CD4-positive, alpha-beta T cell treated with Interleukin-10 for 1 hour (primary cell): ENCODE data around the gene MGAM2.

Experiments
- DNase-seq: peaks from one replicate; pipeline ENCODE4 v3.0.0-alpha.2; 2020

MGAM2 gene

GRCh38 chr7:142123184-142123583 lies 11.7 kb downstream of the MGAM2 start:
- DNase-seq, result no peak

GRCh38 chr7:142125256-142125955 lies 13.9 kb downstream of the MGAM2 start:
- DNase-seq, result no peak

- DNase-seq, result no peak
Measured at GRCh38 chr7:142130267-142130666, 18.7 kb downstream of the MGAM2 start.

GRCh38 chr7:142131439-142132185 lies 20.1 kb downstream of the MGAM2 start:
- no peak for DNase-seq

- DNase-seq, result no peak
Measured at GRCh38 chr7:142133731-142134148, 22.2 kb downstream of the MGAM2 start.

GRCh38 chr7:142134909-142135308 lies 23.4 kb downstream of the MGAM2 start:
- no peak for DNase-seq

- DNase-seq, result no peak
Measured at GRCh38 chr7:142138996-142139395, 27.5 kb downstream of the MGAM2 start.

- no peak for DNase-seq
Measured at GRCh38 chr7:142139597-142140400, 28.3 kb downstream of the MGAM2 start.

- no peak for DNase-seq
Measured at GRCh38 chr7:142140401-142140959, 29.0 kb downstream of the MGAM2 start.

- no peak for DNase-seq
Measured at GRCh38 chr7:142142702-142143101, 31.2 kb downstream of the MGAM2 start.

GRCh38 chr7:142146124-142146523 lies 34.6 kb downstream of the MGAM2 start:
- no peak for DNase-seq

GRCh38 chr7:142150356-142150755 lies 38.8 kb downstream of the MGAM2 start:
- no peak for DNase-seq

- DNase-seq, result no peak
Measured at GRCh38 chr7:142150869-142151268, 39.4 kb downstream of the MGAM2 start.

GRCh38 chr7:142152076-142152475 lies 40.6 kb downstream of the MGAM2 start:
- no peak for DNase-seq

- DNase-seq, result no peak
Measured at GRCh38 chr7:142153400-142153799, 41.9 kb downstream of the MGAM2 start.

- DNase-seq, result no peak
Measured at GRCh38 chr7:142158736-142159496, 47.4 kb downstream of the MGAM2 start.

GRCh38 chr7:142161921-142162320 lies 50.4 kb downstream of the MGAM2 start:
- DNase-seq, result no peak

GRCh38 chr7:142168746-142169145 lies 57.2 kb downstream of the MGAM2 start:
- DNase-seq, result no peak

GRCh38 chr7:142172932-142173331 lies 61.4 kb downstream of the MGAM2 start:
- no peak for DNase-seq

- DNase-seq, result no peak
Measured at GRCh38 chr7:142174441-142174840, 62.9 kb downstream of the MGAM2 start.

- no peak for DNase-seq
Measured at GRCh38 chr7:142175594-142175993, 64.1 kb downstream of the MGAM2 start.

- no peak for DNase-seq
Measured at GRCh38 chr7:142176901-142177300, 65.4 kb downstream of the MGAM2 start.

- DNase-seq, result no peak
Measured at GRCh38 chr7:142177869-142178268, 66.4 kb downstream of the MGAM2 start.
